ENCODE results near the gene LGALS12. TPM values are rescaled to one million over a fixed set of nuclear protein-coding genes. Genes with fewer than 3 reads are reported as not detected.

Gene LGALS12
- 1 to 10 TPM in 1 of 4 donors, under 1 TPM in 2, not detected in 1; 0.40 to 3.8 (median 0.44) TPM for total RNA-seq
- polyA plus RNA-seq = 7.3 TPM
- long read RNA-seq, donor 1, partial matches to known transcripts = 0 of 1 reads
- long read RNA-seq, donor 1, other reads (novel, unspliced or antisense) = 0 of 1 reads
- long read RNA-seq, donor 2 = 0 reads
- long read RNA-seq, donor 3, partial matches to known transcripts = 1 of 3 reads
- long read RNA-seq, donor 3, other reads (novel, unspliced or antisense) = 2 of 3 reads
- long read RNA-seq, donor 4 = 0 reads

GRCh38 chr11:63505857-63506528 lies at the start of gene LGALS12:
Gene LGALS12, plus strand, starts transcription at chr11:63506084. Its CDS starts 375 bp downstream, at chr11:63506459.
- intact Hi-C loops (cut with DNase I) = no loop called here
- no peaks in the 10 kb centered on the region for H3K9me3 ChIP-seq (ENCODE audit: control insufficient read depth, low read length)
- H3K27ac ChIP-seq (ENCODE audit: low read length) = no peak within 1 kb of the TSS
- H3K4me3 ChIP-seq (ENCODE audit: low read length) = no peak within 1 kb of the TSS
- peaks cover 3% of the 10 kb centered on the region for H3K4me1 ChIP-seq (ENCODE audit: control insufficient read depth, insufficient read depth, low read length)
- ATAC-seq (peak in 1 of 2 donors; percentile 28), DNase-seq (peak in 2 of 3 donors; percentile 61 to 62)
- WGBS = 48% methylated on average over 15 of the region's 15 CpGs
- H3K27me3 ChIP-seq (ENCODE audit: control insufficient read depth, insufficient read depth) = no peaks in the 10 kb centered on the region

- no peak overlapping the region for H3K4me3 ChIP-seq (ENCODE audit: low read length)
- WGBS = 49% methylated on average over 6 of the region's 6 CpGs
- no peak for DNase-seq
- no peak for ATAC-seq
- H3K27ac ChIP-seq (ENCODE audit: low read length) = no peak overlapping the region
- no peaks in the 10 kb centered on the region for H3K4me1 ChIP-seq (ENCODE audit: control insufficient read depth, insufficient read depth, low read length)
- H3K27me3 ChIP-seq (ENCODE audit: control insufficient read depth, insufficient read depth) = no peaks in the 10 kb centered on the region
- intact Hi-C loops (cut with DNase I) = no loop called here
- no peaks in the 10 kb centered on the region for H3K9me3 ChIP-seq (ENCODE audit: control insufficient read depth, low read length)
Measured at GRCh38 chr11:63459586-63459985, 46.3 kb upstream of the LGALS12 start.

- no peak overlapping the region for H3K4me3 ChIP-seq (ENCODE audit: low read length)
- H3K27ac ChIP-seq (ENCODE audit: low read length) = no peak overlapping the region
- H3K4me1 ChIP-seq (ENCODE audit: control insufficient read depth, insufficient read depth, low read length) = no peaks in the 10 kb centered on the region
- intact Hi-C loops (cut with DNase I) = no loop called here
- no peaks in the 10 kb centered on the region for H3K27me3 ChIP-seq (ENCODE audit: control insufficient read depth, insufficient read depth)
- DNase-seq (no peak), ATAC-seq (no peak)
- no peaks in the 10 kb centered on the region for H3K9me3 ChIP-seq (ENCODE audit: control insufficient read depth, low read length)
Measured at GRCh38 chr11:63462137-63462536, 43.7 kb upstream of the LGALS12 start.

GRCh38 chr11:63470311-63470710 lies 35.6 kb upstream of the LGALS12 start:
- WGBS = 59% methylated on average over 3 of the region's 3 CpGs
- no peak overlapping the region for H3K4me3 ChIP-seq (ENCODE audit: low read length)
- ATAC-seq (no peak), DNase-seq (no peak)
- no peaks in the 10 kb centered on the region for H3K27me3 ChIP-seq (ENCODE audit: control insufficient read depth, insufficient read depth)
- no peaks in the 10 kb centered on the region for H3K4me1 ChIP-seq (ENCODE audit: control insufficient read depth, insufficient read depth, low read length)
- intact Hi-C loops (cut with DNase I) = loop anchor here in 2 of 4 donors (10.0 kb wide), 1 partner anchor 264 kb away; no protein-coding TSS in a partner anchor
- no peak overlapping the region for H3K27ac ChIP-seq (ENCODE audit: low read length)
- no peaks in the 10 kb centered on the region for H3K9me3 ChIP-seq (ENCODE audit: control insufficient read depth, low read length)

GRCh38 chr11:63472372-63472771 lies 33.5 kb upstream of the LGALS12 start:
- 81% methylated on average over 3 of the region's 3 CpGs for WGBS

GRCh38 chr11:63476618-63477017 lies 29.3 kb upstream of the LGALS12 start:
- no peak overlapping the region for H3K4me3 ChIP-seq (ENCODE audit: low read length)
- intact Hi-C loops (cut with DNase I) = loop anchor here (5.0 to 10.0 kb wide), 2 partner anchors 161 to 258 kb away; no protein-coding TSS in a partner anchor
- no peaks in the 10 kb centered on the region for H3K4me1 ChIP-seq (ENCODE audit: control insufficient read depth, insufficient read depth, low read length)
- H3K27ac ChIP-seq (ENCODE audit: low read length) = no peak overlapping the region
- no peaks in the 10 kb centered on the region for H3K27me3 ChIP-seq (ENCODE audit: control insufficient read depth, insufficient read depth)
- H3K9me3 ChIP-seq (ENCODE audit: control insufficient read depth, low read length) = no peaks in the 10 kb centered on the region
- ATAC-seq = no peak
- DNase-seq = no peak

More at GRCh38 chr11:63472372-63472771, 33.5 kb upstream of the LGALS12 start:
- Histone ChIP-seq H3K9me3 (ENCODE audit: control insufficient read depth, low read length) (no peaks in the 10 kb centered on the region), H3K27me3 (ENCODE audit: control insufficient read depth, insufficient read depth) (no peaks in the 10 kb centered on the region), H3K4me1 (ENCODE audit: control insufficient read depth, insufficient read depth, low read length) (no peaks in the 10 kb centered on the region), H3K4me3 (ENCODE audit: low read length) (no peak overlapping the region), H3K27ac (ENCODE audit: low read length) (no peak overlapping the region)
- DNase-seq = no peak
- ATAC-seq = no peak
- intact Hi-C loops (cut with DNase I) = loop anchor here in 2 of 4 donors (10.0 kb wide), 1 partner anchor 262 kb away; no protein-coding TSS in a partner anchor

GRCh38 chr11:63478896-63479295 lies 27.0 kb upstream of the LGALS12 start:
- Histone ChIP-seq H3K9me3 (ENCODE audit: control insufficient read depth, low read length) (no peaks in the 10 kb centered on the region), H3K27ac (ENCODE audit: low read length) (no peak overlapping the region), H3K27me3 (ENCODE audit: control insufficient read depth, insufficient read depth) (no peaks in the 10 kb centered on the region), H3K4me3 (ENCODE audit: low read length) (no peak overlapping the region), H3K4me1 (ENCODE audit: control insufficient read depth, insufficient read depth, low read length) (no peaks in the 10 kb centered on the region)
- WGBS = 13% methylated on average over 5 of the region's 5 CpGs
- no peak for DNase-seq
- intact Hi-C loops (cut with DNase I) = loop anchor here (2.0 to 10.0 kb wide), 3 partner anchors 156 to 256 kb away; no protein-coding TSS in a partner anchor
- ATAC-seq = peak; percentile 80 to 92

GRCh38 chr11:63480039-63480438 lies 25.8 kb upstream of the LGALS12 start:
- H3K9me3 ChIP-seq (ENCODE audit: control insufficient read depth, low read length) = no peaks in the 10 kb centered on the region
- H3K4me3 ChIP-seq (ENCODE audit: low read length) = no peak overlapping the region
- intact Hi-C loops (cut with DNase I) = loop anchor here in 2 of 4 donors (2.0 to 10.0 kb wide), 2 partner anchors 159 to 255 kb away; no protein-coding TSS in a partner anchor
- no peak overlapping the region for H3K27ac ChIP-seq (ENCODE audit: low read length)
- DNase-seq (no peak), ATAC-seq (no peak)
- 81% methylated on average over 6 of the region's 6 CpGs for WGBS
- H3K4me1 ChIP-seq (ENCODE audit: control insufficient read depth, insufficient read depth, low read length) = no peaks in the 10 kb centered on the region
- no peaks in the 10 kb centered on the region for H3K27me3 ChIP-seq (ENCODE audit: control insufficient read depth, insufficient read depth)

- intact Hi-C loops (cut with DNase I) = loop anchor here in 1 of 4 donors (10.0 kb wide), 1 partner anchor 249 kb away; no protein-coding TSS in a partner anchor
- WGBS = 82% methylated on average over 3 of the region's 3 CpGs
- Histone ChIP-seq H3K27ac (ENCODE audit: low read length) (no peak overlapping the region), H3K4me3 (ENCODE audit: low read length) (no peak overlapping the region), H3K27me3 (ENCODE audit: control insufficient read depth, insufficient read depth) (no peaks in the 10 kb centered on the region), H3K4me1 (ENCODE audit: control insufficient read depth, insufficient read depth, low read length) (no peaks in the 10 kb centered on the region), H3K9me3 (ENCODE audit: control insufficient read depth, low read length) (no peaks in the 10 kb centered on the region)
- DNase-seq = no peak
- ATAC-seq = no peak
Measured at GRCh38 chr11:63485777-63486176, 20.1 kb upstream of the LGALS12 start.

GRCh38 chr11:63488789-63489188 lies 17.1 kb upstream of the LGALS12 start:
- no peaks in the 10 kb centered on the region for H3K9me3 ChIP-seq (ENCODE audit: control insufficient read depth, low read length)
- no peak overlapping the region for H3K4me3 ChIP-seq (ENCODE audit: low read length)
- no peak overlapping the region for H3K27ac ChIP-seq (ENCODE audit: low read length)
- no peaks in the 10 kb centered on the region for H3K27me3 ChIP-seq (ENCODE audit: control insufficient read depth, insufficient read depth)
- intact Hi-C loops (cut with DNase I) = loop anchor here in 1 of 4 donors (10.0 kb wide), 1 partner anchor 246 kb away; no protein-coding TSS in a partner anchor
- DNase-seq (no peak), ATAC-seq (no peak)
- no peaks in the 10 kb centered on the region for H3K4me1 ChIP-seq (ENCODE audit: control insufficient read depth, insufficient read depth, low read length)
- WGBS = 64% methylated on average over 1 of the region's 1 CpG

- Histone ChIP-seq H3K27me3 (ENCODE audit: control insufficient read depth, insufficient read depth) (no peaks in the 10 kb centered on the region), H3K27ac (ENCODE audit: low read length) (peak overlapping the region; percentile 1), H3K9me3 (ENCODE audit: control insufficient read depth, low read length) (no peaks in the 10 kb centered on the region), H3K4me3 (ENCODE audit: low read length) (no peak overlapping the region), H3K4me1 (ENCODE audit: control insufficient read depth, insufficient read depth, low read length) (no peaks in the 10 kb centered on the region)
- 35% methylated on average over 3 of the region's 3 CpGs for WGBS
- ATAC-seq (peak in 1 of 2 donors; percentile 42), DNase-seq (no peak)
- intact Hi-C loops (cut with DNase I) = loop anchor here in 1 of 4 donors (10.0 kb wide), 1 partner anchor 245 kb away; no protein-coding TSS in a partner anchor
Measured at GRCh38 chr11:63489879-63490278, 16.0 kb upstream of the LGALS12 start.

All from right cardiac atrium (tissue), 5 donors.